GM10847 (cell line): Measurements from ENCODE around the gene STX18.

Source experiments
- POLR2A ChIP-seq: IDR thresholded peaks from 2 replicates; pipeline ENCODE4 v1.6.1; 2011; ENCODE audit not compliant: insufficient read length; ENCODE audit errors: extremely low read depth

The STX18 gene

DNA sequence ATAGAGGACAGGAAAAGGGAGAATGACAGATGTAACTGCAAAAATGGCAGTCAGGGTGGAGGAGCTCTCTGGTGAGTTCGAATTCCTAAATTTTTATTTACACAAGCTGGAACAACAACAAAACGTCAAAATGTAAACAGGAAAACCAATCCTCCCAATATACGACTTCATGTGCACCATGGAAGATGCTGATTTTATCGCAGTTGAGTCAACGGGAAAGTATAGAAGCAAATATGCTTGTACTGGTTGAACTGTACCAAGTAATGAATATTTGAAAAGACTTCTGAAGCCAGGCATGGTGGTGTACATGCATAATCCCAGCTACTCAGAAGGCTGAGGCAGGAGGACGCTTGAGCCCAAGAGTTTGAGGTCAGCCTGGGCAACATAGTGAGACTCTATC, 15.4 kb downstream of the STX18 start:
- no peak for TF ChIP-seq POLR2A

DNA sequence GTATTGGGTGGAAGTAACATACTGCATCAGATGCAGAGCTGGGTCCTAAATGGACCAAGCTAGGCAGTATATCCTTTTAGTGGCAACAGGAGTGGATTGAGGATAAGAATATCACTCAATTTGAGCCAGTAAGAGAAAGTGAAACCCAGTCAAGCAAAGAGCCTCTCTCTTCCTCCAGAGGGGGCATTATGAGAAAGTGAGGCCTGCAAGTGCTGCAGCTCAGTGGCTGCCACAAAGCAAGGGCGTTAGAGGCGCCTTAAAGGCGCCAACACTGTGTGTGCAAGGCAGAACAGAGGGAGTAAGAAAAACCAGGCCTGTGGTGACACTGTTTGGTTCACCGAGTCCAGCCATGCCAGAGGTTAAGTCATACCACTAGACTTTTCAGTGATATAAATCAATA, 17.5 kb downstream of the STX18 start:
- TF ChIP-seq POLR2A: no peak

DNA sequence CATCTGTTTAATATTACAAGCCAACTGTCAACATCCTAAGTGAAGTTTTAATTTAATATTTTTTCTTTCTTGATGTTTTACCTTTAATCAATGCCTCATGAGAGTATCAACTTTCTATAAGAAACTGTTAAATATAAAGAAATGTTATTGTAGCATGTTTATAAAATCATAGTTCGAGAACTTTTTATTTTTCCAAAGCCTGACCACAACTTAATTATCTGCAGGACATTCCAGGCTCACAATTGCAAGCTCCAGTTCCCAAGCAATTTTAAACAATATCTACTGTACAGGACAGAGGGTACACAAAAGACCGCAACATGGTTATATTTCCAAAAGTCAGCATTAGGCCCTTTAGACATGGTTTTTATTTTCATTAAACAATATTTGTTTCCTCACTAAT, 20.1 kb downstream of the STX18 start:
- no peak for TF ChIP-seq POLR2A

DNA sequence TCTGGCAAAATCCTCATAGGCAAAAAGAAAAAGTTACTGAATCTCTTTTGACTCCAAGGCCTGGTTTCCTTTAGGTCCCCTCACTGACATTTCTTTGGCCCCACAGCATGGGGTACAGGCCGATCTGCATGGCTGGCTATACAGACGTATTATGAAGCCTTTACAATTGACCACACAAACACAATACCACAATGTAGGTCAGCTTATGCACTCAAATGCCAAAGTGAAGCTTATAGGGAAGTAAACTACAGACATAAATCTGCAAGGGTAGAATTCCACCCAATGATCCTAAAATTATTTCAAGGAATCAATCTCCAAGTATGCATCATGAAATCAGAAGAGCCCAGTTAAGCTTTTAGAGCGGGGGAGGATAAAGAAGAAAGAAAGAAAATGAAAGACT, 20.7 kb downstream of the STX18 start:
- TF ChIP-seq POLR2A: no peak

DNA sequence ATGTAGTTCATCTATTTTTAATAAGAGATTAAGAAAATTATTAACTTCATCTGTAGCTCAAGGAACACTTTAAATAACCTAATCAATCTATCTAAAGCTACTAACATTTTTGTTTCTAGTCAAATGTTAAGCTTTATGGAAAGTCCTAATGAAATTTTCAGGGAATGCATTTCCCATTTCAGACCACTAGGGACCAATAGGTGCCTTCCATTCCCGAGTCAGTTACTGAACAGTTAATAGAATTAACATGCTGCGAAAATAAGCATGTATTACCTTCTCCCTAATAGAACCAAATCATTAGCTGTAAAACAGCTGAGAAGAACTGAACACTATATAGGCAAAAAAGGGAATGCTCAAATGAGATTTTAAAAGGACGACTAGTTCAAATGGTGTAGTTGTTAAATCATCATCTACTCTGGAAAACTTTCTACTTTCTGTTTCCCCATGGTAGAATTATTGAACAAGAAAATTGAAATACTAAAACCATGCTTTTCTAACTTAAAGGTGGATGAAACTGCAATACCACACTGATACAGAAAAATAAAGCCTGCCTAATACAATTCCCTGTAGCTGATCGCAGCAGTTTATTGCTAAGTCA, 22.5 kb downstream of the STX18 start:
- no peak for TF ChIP-seq POLR2A

DNA sequence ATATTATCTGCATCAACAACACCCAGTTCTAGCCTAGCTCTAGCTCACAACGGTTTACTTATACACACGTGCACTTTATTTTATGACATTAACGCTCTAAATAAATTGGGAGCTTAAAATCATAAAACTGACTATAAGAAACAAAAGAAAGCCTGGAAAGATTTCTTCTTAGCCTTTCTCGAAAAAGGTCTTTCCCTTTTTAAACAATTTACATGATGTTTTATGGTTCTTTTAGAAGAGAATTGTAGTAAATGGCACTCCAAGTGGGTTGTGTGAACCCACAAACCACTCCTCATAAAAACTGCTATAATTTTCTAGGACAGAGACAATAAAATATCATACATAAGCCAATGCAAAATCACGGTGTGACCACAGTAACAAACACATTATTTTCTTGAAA, 23.1 kb downstream of the STX18 start:
- no peak for TF ChIP-seq POLR2A

DNA sequence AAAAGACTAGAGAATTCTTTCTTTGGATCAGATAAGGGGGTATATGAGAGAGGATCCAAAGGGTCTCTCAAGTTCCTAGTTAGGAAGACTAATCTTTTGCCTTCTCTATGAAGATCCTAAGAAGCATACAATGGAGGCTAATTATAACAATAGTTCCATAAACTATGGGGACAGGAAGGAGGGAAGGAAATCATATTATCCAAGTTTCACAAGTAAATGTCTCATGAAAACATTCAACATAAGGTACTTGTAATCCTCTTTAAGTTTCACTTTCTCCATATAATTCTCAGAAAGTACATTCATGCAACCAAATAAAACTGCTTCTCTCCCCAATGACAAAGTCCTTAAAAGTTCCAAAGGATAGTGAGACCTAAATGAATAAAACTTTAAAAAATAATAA, 27.1 kb downstream of the STX18 start:
- TF ChIP-seq POLR2A: no peak

DNA sequence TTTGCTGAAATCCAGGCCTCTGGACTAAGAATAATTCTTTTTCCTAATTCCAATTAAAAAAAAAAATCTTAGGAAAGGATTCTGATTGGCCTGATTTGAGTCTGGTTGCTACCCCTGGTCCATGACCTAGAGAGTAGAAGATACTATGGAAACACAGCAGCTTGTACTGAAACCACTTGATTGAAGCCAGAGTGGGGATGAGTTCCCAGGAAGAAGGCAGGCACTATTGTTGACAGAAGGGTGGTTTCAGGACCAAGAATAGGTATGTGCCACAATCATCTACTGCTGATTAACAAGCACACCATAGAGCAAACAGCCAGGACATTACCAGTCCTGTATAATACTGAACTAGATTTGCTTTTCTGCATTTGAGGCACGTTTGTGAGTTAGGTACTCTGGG, 29.6 kb downstream of the STX18 start:
- no peak for TF ChIP-seq POLR2A

DNA sequence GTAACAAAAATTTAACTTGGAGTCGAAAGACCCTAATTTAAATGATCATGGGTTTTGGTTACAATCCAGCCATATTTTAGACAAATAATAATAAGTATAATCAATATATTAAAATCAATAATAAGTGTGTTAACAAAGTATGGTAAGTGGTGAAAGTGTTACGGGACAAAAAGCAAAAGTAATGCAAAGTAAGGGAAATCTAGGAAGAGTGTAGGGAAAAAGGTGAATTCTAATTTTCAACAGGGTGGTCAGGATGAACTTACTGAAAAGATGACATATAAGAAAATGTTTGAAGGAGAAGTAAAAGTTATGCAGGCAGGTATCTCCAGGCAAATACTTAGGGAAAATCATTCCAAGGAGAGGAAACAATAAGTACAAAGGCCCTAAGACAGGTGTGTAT, 32.3 kb downstream of the STX18 start:
- no peak for TF ChIP-seq POLR2A

DNA sequence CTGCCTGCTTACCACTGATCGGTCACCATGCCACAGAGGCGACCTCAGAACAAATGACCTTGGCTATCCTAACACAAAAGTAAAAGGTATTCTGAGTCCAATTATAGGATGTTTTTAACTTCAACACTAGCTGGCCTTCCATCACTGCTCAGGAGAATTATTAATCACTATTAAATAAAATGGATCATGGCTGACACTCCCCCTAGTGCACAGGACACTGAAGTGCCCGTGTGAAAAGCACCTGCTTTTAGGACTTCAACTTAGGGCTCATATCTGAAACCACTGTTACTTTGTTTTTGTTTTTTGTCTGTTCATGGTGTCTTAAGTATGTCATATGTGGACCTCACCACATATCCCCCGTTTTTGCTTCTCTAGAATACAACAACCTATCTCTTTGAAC, 33.9 kb downstream of the STX18 start:
- TF ChIP-seq POLR2A: no peak

DNA sequence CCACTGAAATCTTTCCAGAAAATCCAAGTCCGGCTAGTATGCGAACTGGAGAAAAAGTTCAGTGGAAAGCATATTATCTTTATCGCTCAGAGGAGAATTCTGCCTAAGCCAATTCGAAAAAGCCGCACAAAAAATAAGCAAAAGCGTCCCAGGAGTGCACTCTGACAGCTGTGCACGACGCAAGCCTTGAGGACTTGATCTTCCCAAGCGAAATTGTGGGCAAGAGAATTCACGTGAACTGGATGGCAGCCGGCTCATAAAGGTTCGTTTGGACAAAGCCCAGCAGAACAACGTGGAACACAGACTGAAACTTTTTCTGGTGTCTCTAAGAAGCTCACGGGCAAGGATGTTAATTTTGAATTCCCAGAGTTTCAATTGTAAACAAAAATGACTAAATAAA, 34.4 kb downstream of the STX18 start:
- TF ChIP-seq POLR2A: no peak

DNA sequence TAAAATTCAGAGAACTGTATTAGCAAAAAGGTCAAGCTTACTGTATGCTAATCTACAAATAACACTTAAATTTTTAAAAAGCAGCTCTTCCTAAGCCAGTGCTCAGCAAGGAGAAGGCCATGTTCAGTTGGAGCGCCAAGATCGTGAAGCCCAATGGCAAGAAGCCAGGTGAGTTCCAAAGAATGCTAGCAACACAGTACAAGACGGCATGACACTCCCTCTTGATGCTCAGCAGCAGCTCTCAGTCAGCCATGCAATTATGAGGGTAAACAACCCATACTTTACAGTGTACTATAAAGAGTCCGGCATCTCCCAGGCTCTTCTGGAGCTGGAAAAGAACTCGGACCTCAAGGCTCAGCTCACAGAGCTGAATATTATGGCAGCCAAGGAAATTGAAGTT, 34.9 kb downstream of the STX18 start:
- TF ChIP-seq POLR2A: no peak

DNA sequence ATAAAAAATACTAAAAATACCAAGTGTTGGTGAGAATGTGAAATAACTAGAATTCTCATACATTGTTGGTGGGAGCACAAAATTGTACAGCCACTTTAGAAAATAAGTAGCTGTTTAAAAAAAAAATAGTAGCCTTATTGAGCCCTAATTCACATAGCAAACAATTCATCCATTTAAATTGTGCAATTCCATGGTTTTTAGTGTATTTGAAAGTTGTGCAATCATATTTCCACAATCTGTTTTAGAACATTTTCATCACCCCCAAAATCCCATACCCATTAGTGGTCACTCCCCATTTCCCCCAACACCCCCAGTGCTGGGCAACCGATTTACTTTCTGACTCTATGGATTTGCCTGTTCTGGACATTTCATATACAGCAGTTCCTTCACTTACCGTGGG, 37.1 kb downstream of the STX18 start:
- TF ChIP-seq POLR2A: no peak

DNA sequence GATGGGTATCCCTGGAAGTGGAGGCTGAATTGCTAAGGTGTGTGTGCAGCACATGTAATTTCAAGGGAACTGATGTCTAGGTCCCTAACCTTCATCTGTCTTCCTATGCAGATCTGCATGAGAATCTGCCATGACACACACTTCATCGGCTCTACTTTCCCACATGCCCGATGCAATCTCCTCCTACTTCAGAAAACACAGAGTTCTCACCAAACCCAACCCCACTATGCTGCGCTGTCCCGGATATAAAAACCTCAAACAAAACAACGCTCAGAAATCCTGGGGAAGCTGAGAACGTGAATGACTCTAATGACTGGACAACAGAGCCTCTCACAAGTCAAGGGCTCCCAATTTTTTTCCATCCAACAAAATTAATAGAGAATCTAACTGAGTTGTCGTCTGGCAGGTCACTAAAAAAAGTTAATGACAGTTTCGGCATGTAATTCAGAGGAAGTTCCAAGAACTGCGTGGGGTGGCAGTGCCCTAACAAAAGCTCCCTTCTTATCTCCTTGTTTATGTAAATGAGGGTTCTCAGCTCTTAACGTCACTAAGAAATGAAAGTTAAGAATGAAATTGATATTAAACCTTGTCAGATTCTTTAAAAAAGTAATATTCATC, 39.0 kb downstream of the STX18 start:
- no peak for TF ChIP-seq POLR2A

DNA sequence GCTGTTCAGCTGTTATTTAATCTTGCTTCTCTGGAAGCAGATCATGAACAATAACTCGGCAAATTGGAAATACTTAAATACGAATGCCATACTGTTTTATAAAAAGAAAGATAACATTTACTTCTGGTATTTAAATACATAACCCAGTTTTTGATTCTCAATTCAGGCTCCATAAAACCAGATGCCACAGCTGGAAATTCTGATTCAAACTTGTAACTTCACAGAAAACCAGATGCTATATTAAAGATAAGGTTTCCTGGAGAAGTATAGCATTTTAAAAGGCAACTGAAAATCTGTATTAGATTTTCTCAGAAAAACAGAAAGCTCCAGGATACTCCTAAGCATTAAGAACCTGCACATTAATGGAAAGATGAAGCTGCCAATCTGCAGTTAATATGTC, 40.2 kb downstream of the STX18 start:
- no peak for TF ChIP-seq POLR2A

DNA sequence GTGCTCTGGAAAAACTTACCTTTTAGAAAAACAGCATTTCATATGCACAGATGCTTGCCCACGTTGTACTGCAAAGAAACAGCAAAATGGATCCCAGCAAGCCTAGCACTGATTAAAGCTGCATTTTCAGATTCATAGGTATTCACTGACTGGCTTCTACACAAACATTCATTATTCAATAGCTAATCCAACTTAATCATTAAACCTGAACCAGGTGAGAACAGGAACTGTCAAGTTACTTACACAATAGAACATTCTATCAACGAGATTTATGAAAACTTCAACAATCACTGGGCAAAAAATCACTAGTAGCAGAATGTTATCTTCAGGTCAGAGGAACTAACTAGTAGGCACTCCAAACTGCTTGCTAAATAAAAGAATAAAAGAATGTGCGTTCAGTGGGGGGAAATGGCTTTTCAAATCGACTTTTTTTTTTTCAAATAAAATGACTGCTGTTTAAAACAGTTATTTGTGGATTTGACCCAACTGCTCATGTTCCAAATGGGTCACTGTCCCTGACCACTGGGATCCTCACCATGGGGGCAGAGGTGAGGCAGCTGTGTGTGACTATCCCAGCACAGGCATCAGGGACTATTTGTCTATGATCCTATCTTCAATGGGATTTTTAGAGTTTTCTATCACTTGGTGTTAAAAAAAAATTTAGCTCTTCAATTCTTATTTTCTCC, 42.3 kb downstream of the STX18 start:
- TF ChIP-seq POLR2A: no peak

DNA sequence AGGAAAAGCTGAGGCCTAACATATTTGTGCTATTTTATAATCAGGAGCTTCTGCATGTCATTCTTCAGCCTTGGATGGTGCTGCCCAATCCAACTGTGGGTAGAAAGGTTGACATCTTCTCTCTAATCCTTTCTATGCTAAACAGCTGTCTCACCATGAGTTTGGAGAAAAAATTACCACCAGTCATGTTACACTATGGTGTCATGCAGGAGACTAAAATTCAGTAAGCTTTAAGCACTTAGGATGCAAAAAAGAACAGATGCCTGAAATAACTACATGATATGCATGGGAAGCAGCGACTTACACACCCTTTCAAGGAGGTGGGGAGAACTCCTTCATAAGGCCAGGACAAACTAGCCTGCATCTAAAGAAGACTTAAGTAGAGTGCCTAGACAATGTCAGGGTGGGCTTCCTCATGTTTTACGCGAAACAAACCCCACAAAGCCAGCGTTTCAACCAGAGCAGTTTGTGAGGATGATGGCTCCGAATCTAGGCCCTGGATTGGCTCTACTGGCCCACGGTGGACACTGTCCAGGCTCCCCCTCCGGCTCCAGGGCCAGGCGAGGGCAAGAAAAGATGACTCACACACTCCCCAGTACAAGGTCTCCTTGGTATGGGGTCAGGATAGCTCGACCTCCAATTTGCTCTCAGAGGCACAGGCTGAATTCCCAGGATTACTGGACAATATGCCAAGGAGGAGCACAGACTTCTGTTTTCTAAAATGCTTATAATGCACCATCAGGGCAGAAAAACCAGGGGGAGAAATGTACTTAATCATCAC, 45.1 kb downstream of the STX18 start:
- TF ChIP-seq POLR2A: no peak

DNA sequence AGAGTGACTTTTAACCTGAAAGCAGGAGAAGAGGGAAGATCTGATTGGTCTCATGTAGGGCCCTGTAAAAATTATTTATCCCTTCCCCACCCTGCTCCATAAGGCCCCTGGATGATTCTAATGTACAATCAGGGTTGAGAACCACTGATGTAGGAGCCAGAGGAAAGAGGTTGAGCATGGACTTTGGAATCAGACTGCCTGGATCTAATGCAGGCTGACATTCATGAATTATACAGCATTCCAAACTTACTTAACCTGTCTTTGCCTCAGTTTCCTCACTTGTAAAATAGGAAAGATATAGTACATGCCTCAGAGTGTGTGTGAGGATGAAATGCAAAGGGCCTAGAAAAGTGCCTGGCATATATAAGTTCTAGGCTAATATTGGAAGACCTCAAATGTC, 47.0 kb downstream of the STX18 start:
- no peak for TF ChIP-seq POLR2A
